GM23338 (cell line): ENCODE data around the gene EIF3K. TPM values are rescaled to one million over a fixed set of nuclear protein-coding genes. Genes with fewer than 3 reads are reported as not detected.
A peak's percentile ranks its signal among the peaks of the same experiment; 100 is the strongest.

Source experiments
- ATAC-seq: fragments of 200-7000 bp; cut with Tn5 transposase; 3 replicates; pipeline ENCODE4 v1.9.1; 2020
- DNase-seq: peaks from one replicate; pipeline ENCODE4 v3.0.0-alpha.2; 2015; ENCODE audit warnings: low spot score
- H2AFZ ChIP-seq: fragments of 200-600 bp; sonication (generic); 2 replicates; pipeline ENCODE4 v1.8.0; 2016; ENCODE audit warnings: antibody characterized with exemption, mild to moderate bottlenecking, moderate library complexity
- H3F3A ChIP-seq: fragments of 200-600 bp; sonication (generic); replicated peaks from 2 replicates; pipeline ENCODE4 v1.8.0; 2017; ENCODE audit warnings: antibody characterized with exemption, mixed run types, low read depth
- H3K27ac ChIP-seq: fragments of 200-600 bp; sonication (generic); 2 replicates; pipeline ENCODE4 v1.6.1; 2016; ENCODE audit warnings: low read depth
- H3K27me3 ChIP-seq: fragments of 200-600 bp; sonication (generic); 2 replicates; pipeline ENCODE4 v1.8.0; 2016; ENCODE audit warnings: mild to moderate bottlenecking, mixed run types, moderate library complexity; ENCODE audit not compliant: insufficient read depth
- H3K36me3 ChIP-seq: fragments of 200-600 bp; sonication (generic); 2 replicates; pipeline ENCODE4 v1.8.0; 2016; ENCODE audit warnings: mild to moderate bottlenecking; ENCODE audit not compliant: insufficient read depth
- H3K4me1 ChIP-seq: fragments of 200-600 bp; sonication (generic); 2 replicates; pipeline ENCODE4 v1.8.0; 2016; ENCODE audit warnings: mild to moderate bottlenecking, moderate library complexity; ENCODE audit not compliant: insufficient read depth
- H3K4me2 ChIP-seq: fragments of 200-600 bp; sonication (generic); 2 replicates; pipeline ENCODE4 v1.7.1; 2017; ENCODE audit warnings: mixed run types
- H3K4me3 ChIP-seq: fragments of 200-600 bp; sonication (generic); 2 replicates; pipeline ENCODE4 v1.6.1; 2016; ENCODE audit warnings: mixed run types
- H3K79me2 ChIP-seq: fragments of 200-600 bp; sonication (generic); replicated peaks from 2 replicates; pipeline ENCODE4 v1.8.0; 2017; ENCODE audit warnings: mild to moderate bottlenecking; ENCODE audit not compliant: insufficient read depth
- H3K9me2 ChIP-seq: fragments of 200-600 bp; sonication (generic); 2 replicates; pipeline ENCODE4 v1.8.0; 2017; ENCODE audit not compliant: insufficient read depth
- H4K20me1 ChIP-seq: fragments of 200-600 bp; sonication (generic); replicated peaks from 2 replicates; pipeline ENCODE4 v1.8.0; 2017; ENCODE audit warnings: mild to moderate bottlenecking; ENCODE audit not compliant: insufficient read depth
- H3K27ac Mint-ChIP-seq: 2 replicates; pipeline ENCODE4 v1.8.0; 2020; ENCODE audit warnings: inconsistent platforms, mild to moderate bottlenecking, moderate library complexity, mixed read lengths
- H3K27me3 Mint-ChIP-seq: 3 replicates; pipeline ENCODE4 v1.8.0; 2022; ENCODE audit warnings: low read depth, mild to moderate bottlenecking, moderate library complexity, mixed read lengths, inconsistent platforms; ENCODE audit not compliant: insufficient read depth, poor library complexity
- H3K36me3 Mint-ChIP-seq: 3 replicates; pipeline ENCODE4 v1.8.0; 2021; ENCODE audit warnings: low read depth, mild to moderate bottlenecking, inconsistent platforms, moderate library complexity, mixed read lengths
- H3K4me1 Mint-ChIP-seq: 3 replicates; pipeline ENCODE4 v1.8.0; 2020; ENCODE audit warnings: mild to moderate bottlenecking, inconsistent platforms, mixed read lengths
- H3K4me3 Mint-ChIP-seq: 3 replicates; pipeline ENCODE4 v1.8.0; 2021; ENCODE audit warnings: moderate library complexity, mild to moderate bottlenecking, inconsistent platforms, mixed read lengths
- H3K9me3 Mint-ChIP-seq: 3 replicates; pipeline ENCODE4 v1.8.0; 2020; ENCODE audit warnings: moderate library complexity, mild to moderate bottlenecking, inconsistent platforms, mixed read lengths
- STAT1 ChIP-seq: IDR thresholded peaks from one replicate; pipeline ENCODE4 v1.6.1; 2016; ENCODE audit warnings: antibody characterized with exemption; ENCODE audit not compliant: unreplicated experiment
- ZNF114 ChIP-seq: fragments of 250-450 bp; sonication (Bioruptor Pico); IDR thresholded peaks from 2 replicates; pipeline ENCODE4 v1.5.0; 2020; ENCODE audit warnings: mild to moderate bottlenecking, moderate library complexity
- ZNF331 ChIP-seq: fragments of 250-450 bp; sonication (Bioruptor Pico); IDR thresholded peaks from 2 replicates; pipeline ENCODE4 v1.5.0; 2020; ENCODE audit warnings: low read depth, mild to moderate bottlenecking, moderate library complexity
- polyA plus RNA-seq: library from polyadenylated mRNA; unstranded; fragments of >200 nt; fragmentation: Nextera tagmentation; extraction: Ambion mirVana; gene quantifications from 2 replicates; pipeline ENCODE4 v1.2.1, GENCODE V29; 2016
- total RNA-seq: library from RNA; depleted of rRNA; stranded (reverse); fragments of >200 nt; shearing (Covaris generic); gene quantifications from 2 replicates; pipeline ENCODE4 v1.2.3, GENCODE V29; 2014
- TF ChIP-seq, protein P1 (sequence below): fragments of 250-450 bp; sonication (Bioruptor Pico); IDR thresholded peaks from 2 replicates; pipeline ENCODE4 v1.5.0; 2020; ENCODE audit warnings: mild to moderate bottlenecking, moderate library complexity
- TF ChIP-seq, protein P2 (sequence below), 2 experiments: fragments of 200-600 bp in 1 of 2; sonication (generic) in 1 of 2; conservative IDR thresholded peaks; 2 replicates each; pipeline versions ENCODE4 v1.5.1 to v1.6.1; 2016 to 2017; ENCODE audit warnings: antibody characterized with exemption in 2 of 2, low read depth in 2 of 2, mild to moderate bottlenecking in 2 of 2, moderate library complexity in 1 of 2

EIF3K gene
- total and polyA plus RNA-seq, 2 experiments from 2014 or later: 226 to 509 TPM

DNA sequence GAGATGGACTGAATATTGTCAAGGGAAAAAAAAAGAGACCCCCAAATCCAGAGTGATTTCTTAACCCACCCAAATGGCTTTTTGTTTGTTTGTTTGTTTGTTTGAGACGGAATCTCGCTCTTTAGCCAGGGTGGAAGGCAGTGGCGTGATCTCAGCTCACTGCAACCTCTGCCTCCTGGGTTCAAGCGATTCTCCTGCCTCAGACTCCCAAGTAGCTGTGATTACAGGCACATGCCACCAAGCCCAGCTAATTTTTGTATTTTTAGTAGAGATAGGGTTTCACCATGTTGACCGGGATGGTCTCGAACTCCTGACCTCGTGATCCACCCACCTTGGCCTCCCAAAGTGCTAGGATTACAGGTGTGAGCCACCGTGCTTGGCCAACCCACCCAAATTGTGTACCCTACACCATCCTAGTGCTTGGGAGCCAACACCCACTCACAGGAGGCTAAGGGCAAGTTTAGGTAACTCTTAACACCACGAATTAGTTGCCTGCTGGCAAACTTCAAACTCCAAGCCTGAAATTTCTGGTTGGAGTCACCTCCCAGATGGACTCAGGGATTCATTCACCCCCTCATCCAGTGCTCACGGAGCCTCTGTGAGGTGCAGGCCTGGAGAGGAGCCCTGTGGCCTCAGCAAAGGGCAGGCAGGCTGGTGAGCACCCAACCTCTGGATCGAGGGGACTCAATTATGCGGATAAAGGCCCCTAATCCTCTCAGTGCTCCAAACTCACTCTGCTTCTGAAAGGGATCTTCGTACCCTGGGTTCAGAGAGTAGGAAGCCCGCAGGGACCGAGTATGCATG, 66.1 kb downstream of the EIF3K start:
- Mint-ChIP-seq H3K9me3 (peaks cover 5% of the 10 kb centered on the region; the same call in 1 of the 3 replicates), H3K4me1 (peaks cover 74% of the 10 kb centered on the region), H3K27me3 (peaks cover 19% of the 10 kb centered on the region), H3K27ac (peak overlapping the region; percentile 99), H3K4me3 (peak overlapping the region; percentile 53; the same call in 2 of the 3 replicates), H3K36me3 (peaks cover 47% of the 10 kb centered on the region)
- H3K4me3 ChIP-seq: no peak overlapping the region
- DNase-seq (no peak), ATAC-seq (peak; percentile 1; the same call in 2 of the 3 replicates)
- H3K9me2 ChIP-seq: no peaks in the 10 kb centered on the region
- H3K27me3 ChIP-seq: no peaks in the 10 kb centered on the region
- no peak overlapping the region for H2AFZ ChIP-seq
- H3K79me2 ChIP-seq: peaks cover 93% of the 10 kb centered on the region
- peaks cover 21% of the 10 kb centered on the region; the same call in 1 of the 2 replicates for H3F3A ChIP-seq
- H3K4me2 ChIP-seq: peak overlapping the region; percentile 66
- no peaks in the 10 kb centered on the region for H3K36me3 ChIP-seq
- peaks cover 59% of the 10 kb centered on the region for H3K4me1 ChIP-seq
- H4K20me1 ChIP-seq: no peaks in the 10 kb centered on the region; the same call in 1 of the 2 replicates
- TF ChIP-seq ZNF331 (CRISPR knock-in tag) (no peak), ZNF114 (CRISPR knock-in tag) (no peak), STAT1 (no peak)
- TF ChIP-seq, protein P1, sequence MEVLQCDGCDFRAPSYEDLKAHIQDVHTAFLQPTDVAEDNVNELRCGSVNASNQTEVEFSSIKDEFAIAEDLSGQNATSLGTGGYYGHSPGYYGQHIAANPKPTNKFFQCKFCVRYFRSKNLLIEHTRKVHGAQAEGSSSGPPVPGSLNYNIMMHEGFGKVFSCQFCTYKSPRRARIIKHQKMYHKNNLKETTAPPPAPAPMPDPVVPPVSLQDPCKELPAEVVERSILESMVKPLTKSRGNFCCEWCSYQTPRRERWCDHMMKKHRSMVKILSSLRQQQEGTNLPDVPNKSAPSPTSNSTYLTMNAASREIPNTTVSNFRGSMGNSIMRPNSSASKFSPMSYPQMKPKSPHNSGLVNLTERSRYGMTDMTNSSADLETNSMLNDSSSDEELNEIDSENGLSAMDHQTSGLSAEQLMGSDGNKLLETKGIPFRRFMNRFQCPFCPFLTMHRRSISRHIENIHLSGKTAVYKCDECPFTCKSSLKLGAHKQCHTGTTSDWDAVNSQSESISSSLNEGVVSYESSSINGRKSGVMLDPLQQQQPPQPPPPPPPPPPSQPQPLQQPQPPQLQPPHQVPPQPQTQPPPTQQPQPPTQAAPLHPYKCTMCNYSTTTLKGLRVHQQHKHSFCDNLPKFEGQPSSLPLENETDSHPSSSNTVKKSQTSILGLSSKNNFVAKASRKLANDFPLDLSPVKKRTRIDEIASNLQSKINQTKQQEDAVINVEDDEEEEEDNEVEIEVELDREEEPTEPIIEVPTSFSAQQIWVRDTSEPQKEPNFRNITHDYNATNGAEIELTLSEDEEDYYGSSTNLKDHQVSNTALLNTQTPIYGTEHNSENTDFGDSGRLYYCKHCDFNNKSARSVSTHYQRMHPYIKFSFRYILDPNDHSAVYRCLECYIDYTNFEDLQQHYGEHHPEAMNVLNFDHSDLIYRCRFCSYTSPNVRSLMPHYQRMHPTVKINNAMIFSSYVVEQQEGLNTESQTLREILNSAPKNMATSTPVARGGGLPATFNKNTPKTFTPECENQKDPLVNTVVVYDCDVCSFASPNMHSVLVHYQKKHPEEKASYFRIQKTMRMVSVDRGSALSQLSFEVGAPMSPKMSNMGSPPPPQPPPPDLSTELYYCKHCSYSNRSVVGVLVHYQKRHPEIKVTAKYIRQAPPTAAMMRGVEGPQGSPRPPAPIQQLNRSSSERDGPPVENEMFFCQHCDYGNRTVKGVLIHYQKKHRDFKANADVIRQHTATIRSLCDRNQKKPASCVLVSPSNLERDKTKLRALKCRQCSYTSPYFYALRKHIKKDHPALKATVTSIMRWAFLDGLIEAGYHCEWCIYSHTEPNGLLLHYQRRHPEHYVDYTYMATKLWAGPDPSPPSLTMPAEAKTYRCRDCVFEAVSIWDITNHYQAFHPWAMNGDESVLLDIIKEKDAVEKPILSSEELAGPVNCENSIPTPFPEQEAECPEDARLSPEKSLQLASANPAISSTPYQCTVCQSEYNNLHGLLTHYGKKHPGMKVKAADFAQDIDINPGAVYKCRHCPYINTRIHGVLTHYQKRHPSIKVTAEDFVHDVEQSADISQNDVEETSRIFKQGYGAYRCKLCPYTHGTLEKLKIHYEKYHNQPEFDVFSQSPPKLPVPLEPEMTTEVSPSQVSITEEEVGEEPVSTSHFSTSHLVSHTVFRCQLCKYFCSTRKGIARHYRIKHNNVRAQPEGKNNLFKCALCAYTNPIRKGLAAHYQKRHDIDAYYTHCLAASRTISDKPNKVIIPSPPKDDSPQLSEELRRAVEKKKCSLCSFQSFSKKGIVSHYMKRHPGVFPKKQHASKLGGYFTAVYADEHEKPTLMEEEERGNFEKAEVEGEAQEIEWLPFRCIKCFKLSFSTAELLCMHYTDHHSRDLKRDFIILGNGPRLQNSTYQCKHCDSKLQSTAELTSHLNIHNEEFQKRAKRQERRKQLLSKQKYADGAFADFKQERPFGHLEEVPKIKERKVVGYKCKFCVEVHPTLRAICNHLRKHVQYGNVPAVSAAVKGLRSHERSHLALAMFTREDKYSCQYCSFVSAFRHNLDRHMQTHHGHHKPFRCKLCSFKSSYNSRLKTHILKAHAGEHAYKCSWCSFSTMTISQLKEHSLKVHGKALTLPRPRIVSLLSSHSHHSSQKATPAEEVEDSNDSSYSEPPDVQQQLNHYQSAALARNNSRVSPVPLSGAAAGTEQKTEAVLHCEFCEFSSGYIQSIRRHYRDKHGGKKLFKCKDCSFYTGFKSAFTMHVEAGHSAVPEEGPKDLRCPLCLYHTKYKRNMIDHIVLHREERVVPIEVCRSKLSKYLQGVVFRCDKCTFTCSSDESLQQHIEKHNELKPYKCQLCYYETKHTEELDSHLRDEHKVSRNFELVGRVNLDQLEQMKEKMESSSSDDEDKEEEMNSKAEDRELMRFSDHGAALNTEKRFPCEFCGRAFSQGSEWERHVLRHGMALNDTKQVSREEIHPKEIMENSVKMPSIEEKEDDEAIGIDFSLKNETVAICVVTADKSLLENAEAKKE (CRISPR knock-in tag): no peak
- TF ChIP-seq, protein P2, sequence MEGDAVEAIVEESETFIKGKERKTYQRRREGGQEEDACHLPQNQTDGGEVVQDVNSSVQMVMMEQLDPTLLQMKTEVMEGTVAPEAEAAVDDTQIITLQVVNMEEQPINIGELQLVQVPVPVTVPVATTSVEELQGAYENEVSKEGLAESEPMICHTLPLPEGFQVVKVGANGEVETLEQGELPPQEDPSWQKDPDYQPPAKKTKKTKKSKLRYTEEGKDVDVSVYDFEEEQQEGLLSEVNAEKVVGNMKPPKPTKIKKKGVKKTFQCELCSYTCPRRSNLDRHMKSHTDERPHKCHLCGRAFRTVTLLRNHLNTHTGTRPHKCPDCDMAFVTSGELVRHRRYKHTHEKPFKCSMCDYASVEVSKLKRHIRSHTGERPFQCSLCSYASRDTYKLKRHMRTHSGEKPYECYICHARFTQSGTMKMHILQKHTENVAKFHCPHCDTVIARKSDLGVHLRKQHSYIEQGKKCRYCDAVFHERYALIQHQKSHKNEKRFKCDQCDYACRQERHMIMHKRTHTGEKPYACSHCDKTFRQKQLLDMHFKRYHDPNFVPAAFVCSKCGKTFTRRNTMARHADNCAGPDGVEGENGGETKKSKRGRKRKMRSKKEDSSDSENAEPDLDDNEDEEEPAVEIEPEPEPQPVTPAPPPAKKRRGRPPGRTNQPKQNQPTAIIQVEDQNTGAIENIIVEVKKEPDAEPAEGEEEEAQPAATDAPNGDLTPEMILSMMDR (conservative IDR thresholded peaks at IDR 0.05; ENCODE audit: low read depth in 2 of 2): no peak
- H3K27ac ChIP-seq: peak overlapping the region; percentile 99
